Fibroblast of lung (primary cell): ENCODE results near the gene KIF15. TPM values are rescaled to one million over a fixed set of nuclear protein-coding genes. Genes with fewer than 3 reads are reported as not detected.

ENCODE experiments used
- DNase-seq, 2 donors: peaks; one replicate each; pipeline versions ENCODE4 v3.0.0 to v3.0.0-alpha.2; 2010; ENCODE audit warnings: low read depth in 2 of 2
- H2AFZ ChIP-seq: 2 replicates; pipeline ENCODE4 v1.5.1; 2012; ENCODE audit warnings: low read length, control low read depth, inconsistent platforms
- H3K27ac ChIP-seq: 2 replicates; pipeline ENCODE4 v1.5.1; 2011; ENCODE audit warnings: low read length, control low read depth; ENCODE audit not compliant: insufficient read depth
- H3K27me3 ChIP-seq: 2 replicates; pipeline ENCODE4 v1.5.1; 2011; ENCODE audit warnings: mild to moderate bottlenecking, low read length; ENCODE audit not compliant: control insufficient read depth, insufficient read depth
- H3K36me3 ChIP-seq: 2 replicates; pipeline ENCODE4 v1.5.1; 2011; ENCODE audit warnings: low read length; ENCODE audit not compliant: control insufficient read depth, insufficient read depth
- H3K4me1 ChIP-seq: 2 replicates; pipeline ENCODE4 v1.5.1; 2011; ENCODE audit warnings: low read length; ENCODE audit not compliant: control insufficient read depth, insufficient read depth; ENCODE audit errors: extremely low read depth
- H3K4me2 ChIP-seq: 2 replicates; pipeline ENCODE4 v1.5.1; 2011; ENCODE audit warnings: low read length, control low read depth; ENCODE audit not compliant: insufficient read depth; ENCODE audit errors: extremely low read depth
- H3K4me3 ChIP-seq, 4 experiments: fragments of 200-600 bp in 1 of 4; sonication (generic) in 1 of 4; replicated peaks in 1 of 4; 2 replicates each; pipeline ENCODE4 v1.5.1; 2011 to 2016; ENCODE audit warnings: low read length in 4 of 4, low read depth in 3 of 4, mild to moderate bottlenecking in 3 of 4, control low read depth in 2 of 4, inconsistent platforms in 1 of 4, mixed read lengths in 1 of 4; ENCODE audit not compliant: insufficient read depth in 1 of 4; ENCODE audit errors: control extremely low read depth in 1 of 4
- H3K79me2 ChIP-seq: 2 replicates; pipeline ENCODE4 v1.5.1; 2012; ENCODE audit warnings: mild to moderate bottlenecking, low read length, inconsistent platforms; ENCODE audit not compliant: control insufficient read depth, insufficient read depth
- H3K9ac ChIP-seq: 2 replicates; pipeline ENCODE4 v1.5.1; 2011; ENCODE audit warnings: mild to moderate bottlenecking, low read length, control low read depth; ENCODE audit not compliant: insufficient read depth
- H3K9me3 ChIP-seq: 2 replicates; pipeline ENCODE4 v1.5.1; 2012; ENCODE audit warnings: low read depth, low read length; ENCODE audit not compliant: control insufficient read depth, insufficient read depth
- H4K20me1 ChIP-seq: 2 replicates; pipeline ENCODE4 v1.5.1; 2011; ENCODE audit warnings: low read length; ENCODE audit not compliant: control insufficient read depth, insufficient read depth; ENCODE audit errors: extremely low read depth
- EZH2 ChIP-seq: IDR thresholded peaks from 2 replicates; pipeline ENCODE4 v1.5.1; 2012; ENCODE audit warnings: low read length, control low read depth, mild to moderate bottlenecking; ENCODE audit errors: missing control alignments
- polyA plus RNA-seq, 2 donors: library from polyadenylated mRNA; depleted of rRNA in 1 of 2; stranded (reverse) in 1 of 2; unstranded in 1 of 2; fragments of >200 nt; gene quantifications; 2 replicates each; pipeline ENCODE4 v1.2.1, GENCODE V29; 2011 to 2012; ENCODE audit warnings: missing spikeins in 1 of 2
- total RNA-seq: library from RNA; depleted of rRNA; stranded (reverse); fragments of >200 nt; gene quantifications from 2 replicates; pipeline ENCODE4 v1.2.1, GENCODE V29; 2014
- TF ChIP-seq, protein P1 (sequence below), 2 donors: IDR thresholded peaks in 1 of 2; conservative IDR thresholded peaks in 1 of 2; 1 replicate in 1 of 2; 2 replicates in 1 of 2; pipeline ENCODE4 v1.5.1; 2011 to 2012; ENCODE audit warnings: low read length in 2 of 2, control low read depth in 1 of 2, inconsistent platforms in 1 of 2, low read depth in 1 of 2, mild to moderate bottlenecking in 1 of 2

KIF15 gene
- total and polyA plus RNA-seq, 2 donors (not counting 1 experiment from before 2014, with no cell fraction given) = 3.1 to 3.8 TPM

DNA sequence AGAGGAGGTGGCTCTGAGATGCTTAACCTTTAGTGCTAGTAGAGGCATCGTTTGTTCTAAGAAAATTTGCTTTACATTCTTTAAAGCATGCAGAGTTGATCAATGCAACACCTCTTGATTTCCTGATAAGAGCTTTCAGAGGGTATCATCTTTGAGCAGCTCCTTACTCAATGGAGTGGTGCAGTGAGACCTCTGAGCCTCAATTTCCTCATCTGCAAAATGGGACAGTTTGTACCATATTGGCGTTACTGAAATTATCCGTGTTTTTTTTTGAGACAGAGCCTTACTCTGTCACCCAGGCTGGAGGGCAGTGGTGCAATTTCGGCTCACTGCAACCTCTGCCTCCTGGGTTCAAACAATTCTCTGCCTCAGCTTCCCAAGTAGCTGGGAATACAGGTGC lies 98.5 kb downstream of the KIF15 start:
- DNase-seq = no peak
- Histone ChIP-seq H3K27me3 (no peaks in the 10 kb centered on the region), H3K79me2 (peaks cover 2% of the 10 kb centered on the region), H3K36me3 (no peaks in the 10 kb centered on the region), H3K27ac (no peak overlapping the region), H3K4me1 (no peaks in the 10 kb centered on the region), H3K4me3 (no peak overlapping the region), H3K4me2 (no peak overlapping the region), H3K9me3 (no peaks in the 10 kb centered on the region), H2AFZ (no peak overlapping the region), H3K9ac (no peak overlapping the region), H4K20me1 (no peaks in the 10 kb centered on the region)
- TF ChIP-seq EZH2 = no peak
- TF ChIP-seq, protein P1, sequence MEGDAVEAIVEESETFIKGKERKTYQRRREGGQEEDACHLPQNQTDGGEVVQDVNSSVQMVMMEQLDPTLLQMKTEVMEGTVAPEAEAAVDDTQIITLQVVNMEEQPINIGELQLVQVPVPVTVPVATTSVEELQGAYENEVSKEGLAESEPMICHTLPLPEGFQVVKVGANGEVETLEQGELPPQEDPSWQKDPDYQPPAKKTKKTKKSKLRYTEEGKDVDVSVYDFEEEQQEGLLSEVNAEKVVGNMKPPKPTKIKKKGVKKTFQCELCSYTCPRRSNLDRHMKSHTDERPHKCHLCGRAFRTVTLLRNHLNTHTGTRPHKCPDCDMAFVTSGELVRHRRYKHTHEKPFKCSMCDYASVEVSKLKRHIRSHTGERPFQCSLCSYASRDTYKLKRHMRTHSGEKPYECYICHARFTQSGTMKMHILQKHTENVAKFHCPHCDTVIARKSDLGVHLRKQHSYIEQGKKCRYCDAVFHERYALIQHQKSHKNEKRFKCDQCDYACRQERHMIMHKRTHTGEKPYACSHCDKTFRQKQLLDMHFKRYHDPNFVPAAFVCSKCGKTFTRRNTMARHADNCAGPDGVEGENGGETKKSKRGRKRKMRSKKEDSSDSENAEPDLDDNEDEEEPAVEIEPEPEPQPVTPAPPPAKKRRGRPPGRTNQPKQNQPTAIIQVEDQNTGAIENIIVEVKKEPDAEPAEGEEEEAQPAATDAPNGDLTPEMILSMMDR (conservative IDR thresholded peaks at IDR 0.05 in 1 of 2, IDR thresholded peaks at IDR 0.05 in 1 of 2; ENCODE audit: low read depth in 1 of 2, low read length in 2 of 2) = no peak

DNA sequence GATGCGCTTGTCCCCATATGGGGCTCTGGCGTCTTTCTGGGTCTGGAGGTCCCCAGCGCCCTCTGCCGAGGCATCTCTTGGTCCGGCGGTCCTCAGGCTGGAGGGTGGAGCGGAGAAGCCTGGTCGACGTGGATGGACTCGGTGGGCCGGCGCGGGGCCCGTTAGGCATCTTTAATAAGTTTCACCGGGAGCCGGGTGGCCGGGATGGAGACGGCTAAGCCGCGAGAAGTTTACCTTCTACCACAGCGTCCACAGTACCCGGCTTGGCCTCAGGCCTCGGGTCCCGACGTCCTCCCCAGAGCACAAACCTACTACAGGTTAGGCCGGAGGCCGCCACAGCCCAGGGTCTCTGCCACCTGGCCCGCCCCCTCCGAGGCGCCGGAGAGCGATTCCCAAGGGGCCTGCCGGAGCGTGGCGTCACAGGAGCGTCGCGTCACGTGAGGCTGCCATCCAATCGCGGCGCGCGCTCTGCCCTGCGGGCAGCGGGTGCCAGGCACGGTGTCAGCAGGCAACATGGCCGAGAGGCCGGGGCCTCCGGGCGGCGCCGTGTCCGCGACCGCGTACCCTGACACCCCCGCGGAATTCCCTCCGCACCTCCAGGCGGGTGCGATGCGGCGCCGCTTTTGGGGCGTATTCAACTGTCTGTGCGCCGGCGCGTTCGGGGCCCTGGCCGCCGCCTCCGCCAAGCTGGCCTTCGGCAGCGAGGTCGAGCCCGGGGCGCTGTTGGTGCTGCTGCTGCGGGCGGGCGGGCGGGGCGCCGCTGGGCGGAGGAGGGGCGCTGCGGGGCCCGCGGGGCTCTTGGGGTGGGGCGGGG lies 100.0 kb downstream of the KIF15 start, which contains the start of gene TMEM42:
Gene TMEM42, plus strand, starts transcription at position 501 of the 814 bp plus-strand sequence. Its CDS starts 13 bp downstream, at position 514.
- Histone ChIP-seq H3K4me2 (peak within 1 kb of the TSS; percentile 94), H3K27me3 (no peaks in the 10 kb centered on the region), H3K79me2 (peaks cover 2% of the 10 kb centered on the region), H3K4me3 (peak within 1 kb of the TSS; percentile 65 to 94 (median 71)), H3K36me3 (no peaks in the 10 kb centered on the region), H3K9ac (peak within 1 kb of the TSS; percentile 93), H2AFZ (peak within 1 kb of the TSS; percentile 92), H3K9me3 (no peaks in the 10 kb centered on the region), H4K20me1 (no peaks in the 10 kb centered on the region), H3K27ac (peak within 1 kb of the TSS; percentile 95), H3K4me1 (no peaks in the 10 kb centered on the region)
- TF ChIP-seq EZH2 = no peak
- TF ChIP-seq, protein P1 (conservative IDR thresholded peaks at IDR 0.05 in 1 of 2, IDR thresholded peaks at IDR 0.05 in 1 of 2; ENCODE audit: low read depth in 1 of 2, low read length in 2 of 2) = peak; percentile 27 to 35
- peak; percentile 92 for DNase-seq

DNA sequence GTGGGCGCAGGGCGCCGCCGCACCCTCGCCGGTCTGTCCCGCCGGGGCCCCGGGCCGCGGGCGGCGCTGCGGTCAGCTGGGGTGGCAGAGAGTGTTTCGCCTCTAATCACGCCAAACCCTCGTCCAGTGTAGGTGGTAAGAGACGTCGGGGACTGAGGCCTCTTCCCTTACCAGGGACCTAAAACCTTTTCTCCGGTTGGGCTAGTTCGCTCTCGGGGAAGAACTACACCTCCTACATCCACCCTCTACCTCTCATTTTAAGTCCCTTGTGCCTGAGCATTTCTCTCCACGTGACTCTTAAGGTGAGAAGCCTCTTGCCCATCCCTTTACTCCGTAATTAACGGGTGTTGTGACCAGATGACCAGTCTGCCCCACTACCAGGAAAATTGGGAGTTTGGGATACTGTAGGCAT lies 100.6 kb downstream of the KIF15 start:
- no peaks in the 10 kb centered on the region for H3K9me3 ChIP-seq
- no peaks in the 10 kb centered on the region for H3K27me3 ChIP-seq
- H2AFZ ChIP-seq = peak overlapping the region; percentile 68
- no peaks in the 10 kb centered on the region for H3K36me3 ChIP-seq
- H3K4me3 ChIP-seq = peak overlapping the region; percentile 45 to 94 (median 66)
- H3K79me2 ChIP-seq = peaks cover 2% of the 10 kb centered on the region
- peak overlapping the region; percentile 95 for H3K27ac ChIP-seq
- peak overlapping the region; percentile 93 for H3K9ac ChIP-seq
- TF ChIP-seq, protein P1 (conservative IDR thresholded peaks at IDR 0.05 in 1 of 2, IDR thresholded peaks at IDR 0.05 in 1 of 2; ENCODE audit: low read depth in 1 of 2, low read length in 2 of 2) = no peak
- TF ChIP-seq EZH2 = no peak
- peak overlapping the region; percentile 76 for H3K4me2 ChIP-seq
- no peaks in the 10 kb centered on the region for H4K20me1 ChIP-seq
- peak; percentile 37 to 40 for DNase-seq
- no peaks in the 10 kb centered on the region for H3K4me1 ChIP-seq
